MM.1S (cell line): ENCODE measurements around the gene PEX14.
A peak's percentile ranks its signal among the peaks of the same experiment; 100 is the strongest.
"Not testable (repeated sequence)": the region's sequence is repeated elsewhere in the genome, so short reads cannot be mapped to it uniquely, and the experiment has no call there.

Experiments used
- DNase-seq: peaks from one replicate; pipeline ENCODE4 v3.0.0-alpha.2; 2015
- H2AFZ ChIP-seq: fragments of 300-600 bp; sonication (generic); 2 replicates; pipeline ENCODE4 v1.6.0; 2016; ENCODE audit warnings: antibody characterized with exemption, low read length
- H3F3A ChIP-seq: fragments of 300-600 bp; sonication (generic); 2 replicates; pipeline ENCODE4 v1.6.1; 2016; ENCODE audit warnings: mild to moderate bottlenecking, antibody characterized with exemption, low read length, moderate library complexity, mixed read lengths; ENCODE audit not compliant: insufficient read depth
- H3K27ac ChIP-seq: fragments of 300-600 bp; sonication (generic); 2 replicates; pipeline ENCODE4 v1.5.1; 2016; ENCODE audit warnings: mild to moderate bottlenecking, low read length
- H3K27me3 ChIP-seq: fragments of 300-600 bp; sonication (generic); replicated peaks from 2 replicates; pipeline ENCODE4 v1.6.0; 2016; ENCODE audit warnings: low read length; ENCODE audit not compliant: insufficient read depth
- H3K36me3 ChIP-seq: fragments of 300-600 bp; sonication (generic); replicated peaks from 2 replicates; pipeline ENCODE4 v1.6.1; 2016; ENCODE audit warnings: mild to moderate bottlenecking, low read length, mixed read lengths; ENCODE audit not compliant: insufficient read depth
- H3K4me1 ChIP-seq: fragments of 300-600 bp; sonication (generic); 2 replicates; pipeline ENCODE4 v1.6.1; 2016; ENCODE audit warnings: low read length, mixed read lengths
- H3K4me2 ChIP-seq: fragments of 300-600 bp; sonication (generic); 2 replicates; pipeline ENCODE4 v1.6.0; 2016; ENCODE audit warnings: low read depth, low read length
- H3K4me3 ChIP-seq: fragments of 300-600 bp; sonication (generic); 2 replicates; pipeline ENCODE4 v1.5.1; 2016; ENCODE audit warnings: low read length, mixed read lengths
- H3K79me2 ChIP-seq: fragments of 300-600 bp; sonication (generic); 2 replicates; pipeline ENCODE4 v1.6.1; 2016; ENCODE audit warnings: mixed run types, low read length, mixed read lengths
- H3K9ac ChIP-seq: fragments of 300-600 bp; sonication (generic); 2 replicates; pipeline ENCODE4 v1.6.1; 2016; ENCODE audit warnings: low read length, mixed read lengths
- H3K9me2 ChIP-seq: fragments of 300-600 bp; sonication (generic); replicated peaks from 2 replicates; pipeline ENCODE4 v1.6.1; 2016; ENCODE audit warnings: mild to moderate bottlenecking, low read length, mixed read lengths; ENCODE audit not compliant: insufficient read depth
- H3K9me3 ChIP-seq: fragments of 300-600 bp; sonication (generic); replicated peaks from 2 replicates; pipeline ENCODE4 v1.6.1; 2016; ENCODE audit warnings: mild to moderate bottlenecking, low read length, mixed read lengths; ENCODE audit not compliant: insufficient read depth
- H4K20me1 ChIP-seq: fragments of 300-600 bp; sonication (generic); 2 replicates; pipeline ENCODE4 v1.6.1; 2016; ENCODE audit warnings: mild to moderate bottlenecking, low read length, moderate library complexity, mixed read lengths; ENCODE audit not compliant: insufficient read depth
- EZH2 ChIP-seq: fragments of 300-600 bp; sonication (generic); optimal IDR thresholded peaks from 2 replicates; pipeline ENCODE3; 2017; ENCODE audit warnings: low read depth, mild to moderate bottlenecking, antibody characterized with exemption, low read length, mixed read lengths
- EZH2phosphoT487 ChIP-seq: fragments of 300-600 bp; sonication (generic); IDR thresholded peaks from 2 replicates; pipeline ENCODE4 v1.6.1; 2018; ENCODE audit warnings: antibody characterized with exemption, low read length
- TF ChIP-seq, protein P1 (sequence below): fragments of 300-600 bp; sonication (generic); IDR thresholded peaks from 2 replicates; pipeline ENCODE4 v1.5.1; 2016; ENCODE audit warnings: antibody characterized with exemption, low read length, mixed read lengths

Gene PEX14, protein sequence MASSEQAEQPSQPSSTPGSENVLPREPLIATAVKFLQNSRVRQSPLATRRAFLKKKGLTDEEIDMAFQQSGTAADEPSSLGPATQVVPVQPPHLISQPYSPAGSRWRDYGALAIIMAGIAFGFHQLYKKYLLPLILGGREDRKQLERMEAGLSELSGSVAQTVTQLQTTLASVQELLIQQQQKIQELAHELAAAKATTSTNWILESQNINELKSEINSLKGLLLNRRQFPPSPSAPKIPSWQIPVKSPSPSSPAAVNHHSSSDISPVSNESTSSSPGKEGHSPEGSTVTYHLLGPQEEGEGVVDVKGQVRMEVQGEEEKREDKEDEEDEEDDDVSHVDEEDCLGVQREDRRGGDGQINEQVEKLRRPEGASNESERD

DNA sequence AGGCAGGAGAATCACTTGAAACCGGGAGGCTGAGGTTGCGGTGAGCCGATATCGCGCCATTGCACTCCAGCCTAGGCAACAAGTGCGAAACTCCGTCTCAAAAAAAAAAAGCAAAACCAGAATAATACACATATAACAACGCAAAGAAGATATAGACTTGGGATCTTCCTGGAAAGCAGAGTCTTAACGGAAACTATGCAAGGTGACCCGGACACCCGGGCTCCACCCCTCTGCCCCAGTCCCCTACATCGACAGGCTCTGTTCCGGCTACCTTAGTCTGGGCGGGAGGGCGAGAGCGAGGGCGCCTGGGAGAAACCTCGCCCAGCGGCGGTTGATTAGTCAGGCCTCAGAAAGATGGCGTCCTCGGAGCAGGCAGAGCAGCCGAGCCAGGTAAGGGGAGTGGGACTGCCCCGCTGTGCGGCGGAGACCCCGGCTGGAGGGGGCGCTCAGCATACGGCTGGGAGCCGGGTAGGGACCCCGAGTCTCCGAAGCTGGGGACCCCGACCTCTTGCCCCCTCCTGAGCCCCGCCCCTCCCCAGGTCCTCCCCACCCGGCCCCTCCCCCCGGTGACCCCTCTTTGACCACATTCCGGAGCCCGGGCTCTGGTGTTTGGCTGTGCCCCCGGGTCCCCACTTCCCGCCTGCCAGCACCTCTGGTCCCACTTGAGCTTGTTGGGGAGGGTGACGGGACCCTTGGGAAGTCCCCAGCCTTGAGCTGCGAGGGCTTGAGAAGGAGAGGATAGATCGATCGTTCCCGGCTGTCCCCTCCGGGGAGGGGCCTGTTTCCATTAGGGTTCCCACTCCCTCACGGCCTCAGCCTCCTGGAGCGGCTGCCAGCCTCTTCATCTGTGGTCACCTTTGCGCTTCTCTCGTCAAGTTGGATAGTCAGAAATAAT is at the start of gene PEX14:
TSS of gene PEX14 (plus strand) at position 338 of the 895 bp plus-strand sequence. CDS start at position 355, 17 bp downstream.
- peaks cover 19% of the 10 kb centered on the region for H3F3A ChIP-seq
- H2AFZ ChIP-seq = peak within 1 kb of the TSS; percentile 88
- H3K27me3 ChIP-seq = no peaks in the 10 kb centered on the region
- TF ChIP-seq, protein P1, sequence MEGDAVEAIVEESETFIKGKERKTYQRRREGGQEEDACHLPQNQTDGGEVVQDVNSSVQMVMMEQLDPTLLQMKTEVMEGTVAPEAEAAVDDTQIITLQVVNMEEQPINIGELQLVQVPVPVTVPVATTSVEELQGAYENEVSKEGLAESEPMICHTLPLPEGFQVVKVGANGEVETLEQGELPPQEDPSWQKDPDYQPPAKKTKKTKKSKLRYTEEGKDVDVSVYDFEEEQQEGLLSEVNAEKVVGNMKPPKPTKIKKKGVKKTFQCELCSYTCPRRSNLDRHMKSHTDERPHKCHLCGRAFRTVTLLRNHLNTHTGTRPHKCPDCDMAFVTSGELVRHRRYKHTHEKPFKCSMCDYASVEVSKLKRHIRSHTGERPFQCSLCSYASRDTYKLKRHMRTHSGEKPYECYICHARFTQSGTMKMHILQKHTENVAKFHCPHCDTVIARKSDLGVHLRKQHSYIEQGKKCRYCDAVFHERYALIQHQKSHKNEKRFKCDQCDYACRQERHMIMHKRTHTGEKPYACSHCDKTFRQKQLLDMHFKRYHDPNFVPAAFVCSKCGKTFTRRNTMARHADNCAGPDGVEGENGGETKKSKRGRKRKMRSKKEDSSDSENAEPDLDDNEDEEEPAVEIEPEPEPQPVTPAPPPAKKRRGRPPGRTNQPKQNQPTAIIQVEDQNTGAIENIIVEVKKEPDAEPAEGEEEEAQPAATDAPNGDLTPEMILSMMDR = no peak
- TF ChIP-seq EZH2 (no peak), EZH2phosphoT487 (no peak)
- peak; percentile 92 for DNase-seq
- H3K4me1 ChIP-seq = peaks cover 14% of the 10 kb centered on the region; the same call in 1 of the 2 replicates
- H3K9ac ChIP-seq = peak within 1 kb of the TSS; percentile 65
- H3K79me2 ChIP-seq = peaks cover 59% of the 10 kb centered on the region
- no peak within 1 kb of the TSS for H3K27ac ChIP-seq
- no peaks in the 10 kb centered on the region for H4K20me1 ChIP-seq
- H3K36me3 ChIP-seq = no peaks in the 10 kb centered on the region
- peak within 1 kb of the TSS; percentile 98 for H3K4me2 ChIP-seq
- H3K9me3 ChIP-seq = no peaks in the 10 kb centered on the region
- H3K9me2 ChIP-seq = no peaks in the 10 kb centered on the region
- H3K4me3 ChIP-seq = peak within 1 kb of the TSS; percentile 100

DNA sequence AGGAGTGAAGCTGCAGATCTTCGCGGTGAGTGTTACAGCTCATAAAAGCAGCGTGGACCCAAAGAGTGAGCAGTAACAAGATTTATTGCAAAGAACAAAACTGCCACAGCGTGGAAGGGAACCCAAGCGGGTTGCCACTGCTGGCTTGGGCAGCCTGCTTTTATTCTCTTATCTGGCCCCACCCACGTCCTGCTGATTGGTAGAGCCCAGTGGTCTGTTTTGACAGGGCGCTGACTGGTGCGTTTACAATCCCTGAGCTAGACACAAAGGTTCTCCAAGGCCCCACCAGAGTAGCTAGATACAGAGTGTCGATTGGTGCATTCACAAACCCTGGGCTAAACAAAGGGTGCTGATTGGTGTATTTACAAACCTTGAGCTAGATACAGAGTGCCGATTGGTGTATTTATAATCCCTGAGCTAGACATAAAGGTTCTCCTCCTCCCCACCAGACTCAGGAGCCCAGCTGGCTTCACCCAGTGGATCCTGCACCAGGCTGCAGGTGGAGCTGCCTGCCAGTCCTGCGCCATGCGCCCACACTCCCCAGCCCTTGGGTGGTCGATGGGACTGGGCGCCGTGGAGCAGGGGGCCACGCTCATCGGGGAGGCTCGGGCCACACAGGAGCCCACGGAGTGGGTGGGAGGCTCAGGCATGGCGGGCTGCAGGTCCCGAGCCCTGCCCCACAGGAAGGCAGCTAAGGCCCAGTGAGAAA is 48.8 kb upstream of the PEX14 start:
- not testable (repeated sequence) for H3K4me3 ChIP-seq, H3K9ac ChIP-seq, H3F3A ChIP-seq, H3K4me1 ChIP-seq, H3K9me3 ChIP-seq, H3K27ac ChIP-seq, H4K20me1 ChIP-seq, H3K9me2 ChIP-seq, H3K27me3 ChIP-seq, H2AFZ ChIP-seq, H3K4me2 ChIP-seq, H3K36me3 ChIP-seq, DNase-seq, H3K79me2 ChIP-seq

DNA sequence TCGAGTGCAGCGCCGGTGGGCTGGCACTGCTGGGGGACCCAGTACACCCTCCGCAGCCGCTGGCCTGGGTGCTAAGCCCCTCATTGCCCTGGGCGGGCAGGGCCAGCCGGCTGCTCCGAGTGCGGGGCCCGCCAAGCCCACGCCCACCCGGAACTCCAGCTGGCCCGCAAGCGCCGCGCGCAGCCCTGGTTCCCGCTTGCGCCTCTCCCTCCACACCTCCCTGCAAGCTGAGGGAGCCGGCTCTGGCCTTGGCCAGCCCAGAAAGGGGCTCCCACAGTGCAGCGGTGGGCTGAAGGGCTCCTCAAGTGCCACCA is 48.3 kb upstream of the PEX14 start:
- H3K79me2 ChIP-seq, H3K4me3 ChIP-seq, H3K9ac ChIP-seq, H2AFZ ChIP-seq, H4K20me1 ChIP-seq, H3K27ac ChIP-seq, DNase-seq, H3K36me3 ChIP-seq, H3K27me3 ChIP-seq, H3K9me2 ChIP-seq, H3F3A ChIP-seq, H3K4me2 ChIP-seq, H3K9me3 ChIP-seq, H3K4me1 ChIP-seq: not testable (repeated sequence)

DNA sequence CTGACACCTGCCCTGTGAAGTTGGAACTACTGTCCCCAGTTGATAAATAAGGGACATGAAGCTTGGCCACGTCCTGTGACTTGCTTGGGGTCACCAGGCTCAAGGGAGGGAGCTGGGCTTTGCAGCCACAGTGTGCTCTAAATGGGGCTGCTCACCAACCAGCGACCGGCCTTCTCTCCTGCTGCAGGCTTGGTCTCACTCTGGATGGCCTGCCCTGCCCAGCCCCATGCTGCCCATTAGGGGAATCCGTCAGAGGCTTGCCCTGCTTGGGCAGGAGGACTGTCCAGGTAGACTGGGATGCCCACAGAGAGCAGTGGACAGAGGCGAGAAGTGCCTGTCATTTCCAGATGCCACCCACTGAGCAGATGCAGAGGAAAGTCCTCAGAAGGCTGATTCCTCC is 45.8 kb upstream of the PEX14 start:
- DNase-seq = no peak
- H3K79me2 ChIP-seq = peaks cover 7% of the 10 kb centered on the region; the same call in 1 of the 2 replicates
- TF ChIP-seq EZH2phosphoT487 (no peak), EZH2 (no peak)
- TF ChIP-seq, protein P1 = no peak
- no peaks in the 10 kb centered on the region for H3K9me3 ChIP-seq
- no peaks in the 10 kb centered on the region for H3F3A ChIP-seq
- H2AFZ ChIP-seq = no peak overlapping the region
- no peaks in the 10 kb centered on the region for H3K27me3 ChIP-seq
- H4K20me1 ChIP-seq = no peaks in the 10 kb centered on the region
- H3K36me3 ChIP-seq = no peaks in the 10 kb centered on the region
- no peaks in the 10 kb centered on the region for H3K9me2 ChIP-seq
- no peak overlapping the region for H3K4me2 ChIP-seq
- no peak overlapping the region for H3K27ac ChIP-seq
- H3K9ac ChIP-seq = no peak overlapping the region
- H3K4me1 ChIP-seq = peaks cover 7% of the 10 kb centered on the region; the same call in 1 of the 2 replicates
- no peak overlapping the region for H3K4me3 ChIP-seq
